ENCODE measurements around the gene ZNF277.

ZNF277 gene

GRCh38 chr7:112288301-112288700 is 81.8 kb downstream of the ZNF277 start:
- in situ Hi-C loops (cut with HindIII; ENCODE audit: low sequenced_read_pairs), result no loop called here
- H3K4me3 ChIP-seq (ENCODE audit: low read depth, low read length), result no peak overlapping the region
- no peak for DNase-seq (ENCODE audit: low read depth)
- TF ChIP-seq, protein P1, sequence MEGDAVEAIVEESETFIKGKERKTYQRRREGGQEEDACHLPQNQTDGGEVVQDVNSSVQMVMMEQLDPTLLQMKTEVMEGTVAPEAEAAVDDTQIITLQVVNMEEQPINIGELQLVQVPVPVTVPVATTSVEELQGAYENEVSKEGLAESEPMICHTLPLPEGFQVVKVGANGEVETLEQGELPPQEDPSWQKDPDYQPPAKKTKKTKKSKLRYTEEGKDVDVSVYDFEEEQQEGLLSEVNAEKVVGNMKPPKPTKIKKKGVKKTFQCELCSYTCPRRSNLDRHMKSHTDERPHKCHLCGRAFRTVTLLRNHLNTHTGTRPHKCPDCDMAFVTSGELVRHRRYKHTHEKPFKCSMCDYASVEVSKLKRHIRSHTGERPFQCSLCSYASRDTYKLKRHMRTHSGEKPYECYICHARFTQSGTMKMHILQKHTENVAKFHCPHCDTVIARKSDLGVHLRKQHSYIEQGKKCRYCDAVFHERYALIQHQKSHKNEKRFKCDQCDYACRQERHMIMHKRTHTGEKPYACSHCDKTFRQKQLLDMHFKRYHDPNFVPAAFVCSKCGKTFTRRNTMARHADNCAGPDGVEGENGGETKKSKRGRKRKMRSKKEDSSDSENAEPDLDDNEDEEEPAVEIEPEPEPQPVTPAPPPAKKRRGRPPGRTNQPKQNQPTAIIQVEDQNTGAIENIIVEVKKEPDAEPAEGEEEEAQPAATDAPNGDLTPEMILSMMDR (IDR thresholded peaks at IDR 0.05; ENCODE audit: low read depth, low read length, missing control alignments), result no peak

GRCh38 chr7:112290065-112290464 is 83.6 kb downstream of the ZNF277 start:
- in situ Hi-C loops (cut with HindIII; ENCODE audit: low sequenced_read_pairs), result no loop called here
- TF ChIP-seq, protein P1 (IDR thresholded peaks at IDR 0.05; ENCODE audit: low read depth, low read length, missing control alignments), result no peak
- H3K4me3 ChIP-seq (ENCODE audit: low read depth, low read length), result no peak overlapping the region
- no peak for DNase-seq (ENCODE audit: low read depth)

- no peak overlapping the region for H3K4me3 ChIP-seq (ENCODE audit: low read depth, low read length)
- DNase-seq (ENCODE audit: low read depth), result no peak
- TF ChIP-seq, protein P1 (IDR thresholded peaks at IDR 0.05; ENCODE audit: low read depth, low read length, missing control alignments), result no peak
- in situ Hi-C loops (cut with HindIII; ENCODE audit: low sequenced_read_pairs), result no loop called here
These were observed 85.7 kb downstream of the ZNF277 start for GRCh38 chr7:112292162-112292561.

DNA sequence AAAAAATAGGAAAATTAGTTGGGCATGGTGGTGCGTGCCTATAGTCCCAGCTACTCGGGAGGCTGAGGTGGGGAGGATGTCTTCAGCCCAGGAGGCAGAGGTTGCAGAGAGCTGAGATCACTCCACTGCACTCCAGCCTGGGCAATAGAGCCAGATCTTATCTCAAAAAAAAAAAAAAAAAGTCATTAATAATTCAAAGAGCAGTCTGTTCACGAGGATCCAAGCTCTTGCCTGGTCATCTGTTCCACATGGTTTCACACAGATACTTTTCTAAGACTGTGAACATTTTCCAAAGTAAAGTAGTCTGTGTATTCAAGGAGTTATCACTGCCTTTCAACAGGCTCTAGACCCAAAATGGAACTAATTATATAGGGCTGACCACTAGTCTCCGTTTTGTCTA is 86.9 kb downstream of the ZNF277 start:
- no peak overlapping the region for H3K4me3 ChIP-seq (ENCODE audit: low read depth, low read length)
- TF ChIP-seq, protein P1 (IDR thresholded peaks at IDR 0.05; ENCODE audit: low read depth, low read length, missing control alignments), result no peak
- no peak for DNase-seq (ENCODE audit: low read depth)
- in situ Hi-C loops (cut with HindIII; ENCODE audit: low sequenced_read_pairs), result no loop called here

- no peak for DNase-seq (ENCODE audit: low read depth)
- in situ Hi-C loops (cut with HindIII; ENCODE audit: low sequenced_read_pairs), result no loop called here
- TF ChIP-seq, protein P1 (IDR thresholded peaks at IDR 0.05; ENCODE audit: low read depth, low read length, missing control alignments), result no peak
- H3K4me3 ChIP-seq (ENCODE audit: low read depth, low read length), result no peak overlapping the region
These were observed 89.9 kb downstream of the ZNF277 start for GRCh38 chr7:112296432-112296831.

DNA sequence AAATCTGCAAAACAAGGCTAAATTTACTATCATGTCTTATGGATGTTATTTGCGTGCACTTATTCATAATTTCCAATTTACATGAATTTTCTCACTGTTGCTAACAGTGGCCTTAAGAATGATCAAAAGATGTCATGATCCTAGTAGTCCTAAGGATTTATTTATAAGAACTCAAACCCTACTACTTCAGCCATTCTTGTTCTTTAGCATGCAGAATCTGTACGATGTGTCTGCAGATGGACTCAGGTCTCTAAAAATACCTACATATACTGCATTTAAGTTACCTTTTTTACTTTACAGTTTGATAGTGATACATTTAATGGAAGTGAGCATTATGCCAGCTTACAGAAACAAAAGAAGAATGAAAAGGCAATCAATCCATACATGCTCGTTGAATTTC is 91.2 kb downstream of the ZNF277 start:
- in situ Hi-C loops (cut with HindIII; ENCODE audit: low sequenced_read_pairs), result no loop called here
- no peak overlapping the region for H3K4me3 ChIP-seq (ENCODE audit: low read depth, low read length)
- TF ChIP-seq, protein P1 (IDR thresholded peaks at IDR 0.05; ENCODE audit: low read depth, low read length, missing control alignments), result no peak
- no peak for DNase-seq (ENCODE audit: low read depth)

Measured in astrocyte of the cerebellum (primary cell).